ENCODE measurements around the gene BOLA3.
A peak's percentile ranks its signal among the peaks of the same experiment; 100 is the strongest.
"Not testable (repeated sequence)": the region's sequence is repeated elsewhere in the genome, so short reads cannot be mapped to it uniquely, and the experiment has no call there.

Gene BOLA3

GRCh38 chr2:74130211-74130995, 17.3 kb downstream of the BOLA3 start:
- peaks cover 4 to 21% of the 10 kb centered on the region in 2 donors for H3K36me3 ChIP-seq (replicated peaks in 1 of 2; ENCODE audit: control insufficient read depth in 2 of 2, insufficient read depth in 2 of 2, low read length in 2 of 2)
- DNase-seq (ENCODE audit: low spot score): no peak
- H2BK12ac ChIP-seq (ENCODE audit: low read length): no peak overlapping the region
- H4K8ac ChIP-seq (ENCODE audit: low read depth, low read length): no peak overlapping the region
- H3K27me3 ChIP-seq (ENCODE audit: control insufficient read depth in 3 of 3, insufficient read depth in 3 of 3, low read depth in 1 of 3, low read length in 3 of 3): no peaks in the 10 kb centered on the region
- H3K9me3 ChIP-seq (replicated peaks in 1 of 2; ENCODE audit: control insufficient read depth in 2 of 2, insufficient read depth in 1 of 2, low read depth in 1 of 2, low read length in 2 of 2): no peaks in the 10 kb centered on the region
- H3K4me2 ChIP-seq (ENCODE audit: insufficient read depth, low read length, poor library complexity, severe bottlenecking): no peak overlapping the region
- no peaks in the 10 kb centered on the region for H3K4me1 ChIP-seq (ENCODE audit: control insufficient read depth in 2 of 2, insufficient read depth in 1 of 2, low read depth in 1 of 2, low read length in 2 of 2)
- H4K91ac ChIP-seq (ENCODE audit: low read depth, low read length, poor library complexity): no peak overlapping the region
- H2AK5ac ChIP-seq (ENCODE audit: low read depth, low read length): peak overlapping the region; percentile 73
- H2BK15ac ChIP-seq (ENCODE audit: low read length): no peak overlapping the region
- no peaks in the 10 kb centered on the region for H3K79me1 ChIP-seq (ENCODE audit: low read depth, low read length)
- H3K9ac ChIP-seq (ENCODE audit: low read depth, low read length, poor library complexity): no peak overlapping the region
- H2BK120ac ChIP-seq (ENCODE audit: low read depth, low read length): no peak overlapping the region
- no peak overlapping the region for H2BK5ac ChIP-seq (ENCODE audit: low read length)
- no peak overlapping the region for H3K14ac ChIP-seq (ENCODE audit: low read length)
- H3K4me3 ChIP-seq (ENCODE audit: low read length in 2 of 2): no peak overlapping the region
- H3K18ac ChIP-seq (ENCODE audit: low read length): peak overlapping the region; percentile 8
- peak overlapping the region; percentile 40 for H3K23ac ChIP-seq (ENCODE audit: low read depth, low read length, poor library complexity)
- no CpG with 5 or more reads among the region's 41 CpGs for WGBS, 2 donors (ENCODE audit: extremely low coverage in 2 of 2, insufficient read length in 2 of 2, insufficient replicate concordance in 1 of 2)
- H2AFZ ChIP-seq (ENCODE audit: low read length): no peak overlapping the region
- no peak overlapping the region for H3K27ac ChIP-seq (replicated peaks; ENCODE audit: low read length)
- no peak overlapping the region for H3K4ac ChIP-seq (ENCODE audit: low read length)

- Histone ChIP-seq H3K36me3 (replicated peaks in 1 of 2; ENCODE audit: control insufficient read depth in 2 of 2, insufficient read depth in 2 of 2, low read length in 2 of 2) (peaks cover 0 to 2% of the 10 kb centered on the region in 2 donors), H2BK12ac (ENCODE audit: low read length) (no peak overlapping the region), H3K4me3 (ENCODE audit: low read length in 2 of 2) (no peak overlapping the region), H4K91ac (ENCODE audit: low read depth, low read length, poor library complexity) (no peak overlapping the region), H3K79me1 (ENCODE audit: low read depth, low read length) (no peaks in the 10 kb centered on the region), H3K23ac (ENCODE audit: low read depth, low read length, poor library complexity) (no peak overlapping the region), H2BK15ac (ENCODE audit: low read length) (no peak overlapping the region), H3K18ac (ENCODE audit: low read length) (no peak overlapping the region), H3K27me3 (ENCODE audit: control insufficient read depth in 3 of 3, insufficient read depth in 3 of 3, low read depth in 1 of 3, low read length in 3 of 3) (no peaks in the 10 kb centered on the region), H3K14ac (ENCODE audit: low read length) (no peak overlapping the region), H2AK5ac (ENCODE audit: low read depth, low read length) (no peak overlapping the region), H2BK120ac (ENCODE audit: low read depth, low read length) (no peak overlapping the region), H3K9ac (ENCODE audit: low read depth, low read length, poor library complexity) (no peak overlapping the region), H2BK5ac (ENCODE audit: low read length) (no peak overlapping the region), H4K8ac (ENCODE audit: low read depth, low read length) (no peak overlapping the region), H2AFZ (ENCODE audit: low read length) (no peak overlapping the region), H3K27ac (replicated peaks; ENCODE audit: low read length) (no peak overlapping the region), H3K4me1 (ENCODE audit: control insufficient read depth in 2 of 2, insufficient read depth in 1 of 2, low read depth in 1 of 2, low read length in 2 of 2) (no peaks in the 10 kb centered on the region), H3K4me2 (ENCODE audit: insufficient read depth, low read length, poor library complexity, severe bottlenecking) (no peak overlapping the region), H3K4ac (ENCODE audit: low read length) (no peak overlapping the region), H3K9me3 (replicated peaks in 1 of 2; ENCODE audit: control insufficient read depth in 2 of 2, insufficient read depth in 1 of 2, low read depth in 1 of 2, low read length in 2 of 2) (peaks cover 0 to 4% of the 10 kb centered on the region in 2 donors)
- no CpG with 5 or more reads among the region's 3 CpGs for WGBS, 2 donors (ENCODE audit: extremely low coverage in 2 of 2, insufficient read length in 2 of 2, insufficient replicate concordance in 1 of 2)
- DNase-seq (ENCODE audit: low spot score): no peak
Measured at GRCh38 chr2:74128206-74128605, 19.5 kb downstream of the BOLA3 start.

GRCh38 chr2:74123955-74124354, 23.8 kb downstream of the BOLA3 start:
- H3K36me3 ChIP-seq (replicated peaks in 1 of 2; ENCODE audit: control insufficient read depth in 2 of 2, insufficient read depth in 2 of 2, low read length in 2 of 2): not testable (repeated sequence)

DNA sequence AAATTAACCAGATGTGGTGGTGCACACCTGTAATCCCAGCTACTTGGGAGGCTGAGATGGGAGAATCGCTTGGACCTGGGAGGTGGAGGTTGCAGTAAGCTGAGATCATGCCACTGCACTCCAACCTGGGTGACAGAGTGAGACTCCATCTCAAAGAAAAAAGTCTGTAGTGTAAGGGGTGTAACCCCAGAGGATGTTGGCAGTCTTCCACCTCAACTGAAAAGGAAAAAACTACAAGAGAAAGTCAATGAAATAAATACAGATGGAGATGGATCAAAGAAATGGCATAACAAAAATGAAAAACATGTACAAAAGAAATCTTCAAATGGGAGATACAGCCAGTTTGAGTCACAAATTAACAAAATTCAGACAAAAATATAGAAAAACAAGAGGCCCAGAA, 25.9 kb downstream of the BOLA3 start:
- not testable (repeated sequence) for H2BK12ac ChIP-seq (ENCODE audit: low read length); H3K23ac ChIP-seq (ENCODE audit: low read depth, low read length, poor library complexity)
- WGBS, 2 donors (ENCODE audit: extremely low coverage in 2 of 2, insufficient read length in 2 of 2, insufficient replicate concordance in 1 of 2): no CpG with 5 or more reads among the region's 1 CpG

More at GRCh38 chr2:74123955-74124354, 23.8 kb downstream of the BOLA3 start:
- not testable (repeated sequence) for H2BK12ac ChIP-seq (ENCODE audit: low read length); H3K27me3 ChIP-seq (ENCODE audit: control insufficient read depth in 3 of 3, insufficient read depth in 3 of 3, low read depth in 1 of 3, low read length in 3 of 3); H2BK15ac ChIP-seq (ENCODE audit: low read length); H3K14ac ChIP-seq (ENCODE audit: low read length); H3K9ac ChIP-seq (ENCODE audit: low read depth, low read length, poor library complexity); H2AFZ ChIP-seq (ENCODE audit: low read length); H4K91ac ChIP-seq (ENCODE audit: low read depth, low read length, poor library complexity); H3K79me1 ChIP-seq (ENCODE audit: low read depth, low read length); H2AK5ac ChIP-seq (ENCODE audit: low read depth, low read length); H3K4ac ChIP-seq (ENCODE audit: low read length); DNase-seq (ENCODE audit: low spot score); H4K8ac ChIP-seq (ENCODE audit: low read depth, low read length); H2BK5ac ChIP-seq (ENCODE audit: low read length); H3K4me2 ChIP-seq (ENCODE audit: insufficient read depth, low read length, poor library complexity, severe bottlenecking); H3K23ac ChIP-seq (ENCODE audit: low read depth, low read length, poor library complexity); H2BK120ac ChIP-seq (ENCODE audit: low read depth, low read length); H3K27ac ChIP-seq (replicated peaks; ENCODE audit: low read length); H3K4me1 ChIP-seq (ENCODE audit: control insufficient read depth in 2 of 2, insufficient read depth in 1 of 2, low read depth in 1 of 2, low read length in 2 of 2); H3K4me3 ChIP-seq (ENCODE audit: low read length in 2 of 2); H3K18ac ChIP-seq (ENCODE audit: low read length)
- WGBS, 2 donors (ENCODE audit: extremely low coverage in 2 of 2, insufficient read length in 2 of 2, insufficient replicate concordance in 1 of 2): no CpG with 5 or more reads among the region's 29 CpGs
- peaks cover 4 to 18% of the 10 kb centered on the region in 2 donors for H3K9me3 ChIP-seq (replicated peaks in 1 of 2; ENCODE audit: control insufficient read depth in 2 of 2, insufficient read depth in 1 of 2, low read depth in 1 of 2, low read length in 2 of 2)

More for the DNA sequence above, 25.9 kb downstream of the BOLA3 start:
- H4K91ac ChIP-seq (ENCODE audit: low read depth, low read length, poor library complexity); H2AFZ ChIP-seq (ENCODE audit: low read length); H2AK5ac ChIP-seq (ENCODE audit: low read depth, low read length); H3K9ac ChIP-seq (ENCODE audit: low read depth, low read length, poor library complexity); H2BK15ac ChIP-seq (ENCODE audit: low read length); H3K14ac ChIP-seq (ENCODE audit: low read length); H3K79me1 ChIP-seq (ENCODE audit: low read depth, low read length); H3K27me3 ChIP-seq (ENCODE audit: control insufficient read depth in 3 of 3, insufficient read depth in 3 of 3, low read depth in 1 of 3, low read length in 3 of 3); H3K27ac ChIP-seq (replicated peaks; ENCODE audit: low read length); H2BK120ac ChIP-seq (ENCODE audit: low read depth, low read length); H2BK5ac ChIP-seq (ENCODE audit: low read length); H3K4me3 ChIP-seq (ENCODE audit: low read length in 2 of 2); H3K4ac ChIP-seq (ENCODE audit: low read length); DNase-seq (ENCODE audit: low spot score); H3K4me1 ChIP-seq (ENCODE audit: control insufficient read depth in 2 of 2, insufficient read depth in 1 of 2, low read depth in 1 of 2, low read length in 2 of 2); H4K8ac ChIP-seq (ENCODE audit: low read depth, low read length); H3K36me3 ChIP-seq (replicated peaks in 1 of 2; ENCODE audit: control insufficient read depth in 2 of 2, insufficient read depth in 2 of 2, low read length in 2 of 2); H3K18ac ChIP-seq (ENCODE audit: low read length); H3K4me2 ChIP-seq (ENCODE audit: insufficient read depth, low read length, poor library complexity, severe bottlenecking): not testable (repeated sequence)
- H3K9me3 ChIP-seq (replicated peaks in 1 of 2; ENCODE audit: control insufficient read depth in 2 of 2, insufficient read depth in 1 of 2, low read depth in 1 of 2, low read length in 2 of 2): peaks cover 4 to 18% of the 10 kb centered on the region in 2 donors

Measured in neuronal stem cell (in vitro differentiated cells).